Transverse colon (tissue), 4 donors: ENCODE measurements around the gene RHAG. TPM values are rescaled to one million over a fixed set of nuclear protein-coding genes. Genes with fewer than 3 reads are reported as not detected.

Experiments used
- DNase-seq: peaks from one replicate; pipeline ENCODE4 v3.0.0-alpha.2; 2019
- H3K27ac ChIP-seq, 4 donors: fragments of 200-600 bp; sonication (generic); 2 replicates each; pipeline ENCODE4 v1.5.1; 2016 to 2018; ENCODE audit warnings: inconsistent platforms in 4 of 4
- H3K27me3 ChIP-seq: fragments of 200-600 bp; sonication (generic); 2 replicates; pipeline ENCODE4 v1.5.1; 2017; ENCODE audit warnings: inconsistent platforms
- H3K36me3 ChIP-seq, 4 donors: fragments of 200-600 bp; sonication (generic); 2 replicates each; pipeline ENCODE4 v1.5.1; 2017 to 2019; ENCODE audit warnings: inconsistent platforms in 4 of 4
- H3K4me1 ChIP-seq, 4 donors: fragments of 200-600 bp; sonication (generic); 2 replicates each; pipeline ENCODE4 v1.5.1; 2017 to 2020; ENCODE audit warnings: inconsistent platforms in 4 of 4
- H3K4me3 ChIP-seq, 4 donors: fragments of 200-600 bp; sonication (generic); 1 replicate in 1 of 4; 2 replicates in 3 of 4; pipeline versions ENCODE4 v1.5.1 to v1.6.1; 2017 to 2019; ENCODE audit warnings: inconsistent platforms in 4 of 4
- H3K9me3 ChIP-seq, 2 donors: fragments of 200-600 bp; sonication (generic); 2 replicates each; pipeline ENCODE4 v1.5.1; 2017 to 2019; ENCODE audit warnings: inconsistent platforms in 2 of 2
- EP300 ChIP-seq: sonication (generic); formaldehyde crosslinking; IDR thresholded peaks from one replicate; pipeline ENCODE4 v1.6.1; 2017; ENCODE audit warnings: antibody characterized with exemption, low read depth
- POLR2A ChIP-seq: fragments of 450-650 bp; IDR thresholded peaks from one replicate; pipeline ENCODE4 v1.6.1; 2016; ENCODE audit warnings: antibody characterized with exemption, mild to moderate bottlenecking, moderate library complexity
- POLR2AphosphoS5 ChIP-seq, 3 donors: sonication (generic); formaldehyde crosslinking; IDR thresholded peaks; one replicate each; pipeline ENCODE4 v1.6.1; 2016; ENCODE audit warnings: antibody characterized with exemption in 3 of 3
- WGBS, 2 donors: methylation state at CpG; one replicate each; pipeline ENCODE4 v1.1.5; 2018; ENCODE audit warnings: low coverage in 1 of 2; 5-methylcytosine and 5-hydroxymethylcytosine counted together
- in situ Hi-C, 4 donors: fragments of 200-750 bp; cut with MboI; loops; one replicate each; pipeline versions ENCODE4 v1.15.0 to v1.15.1; 2017; ENCODE audit warnings: low sequenced_read_pairs in 3 of 4, low pct_ligation_motif_present in 1 of 4, low pct_unique_long_range_greater_than_20kb in 1 of 4
- intact Hi-C: fragments of 100-400 bp; cut with DNase I; formaldehyde crosslinking; loops from one replicate; pipeline ENCODE4 v1.15.1; 2023; ENCODE audit warnings: low total_unique reads
- total RNA-seq, 4 donors: library from RNA; depleted of rRNA; stranded (reverse); fragments of >200 nt; gene quantifications; one replicate each; pipeline ENCODE4 v1.1.0, GENCODE V29; 2016
- TF ChIP-seq, protein P1 (sequence below), 5 experiments: fragments of 200-600 bp in 3 of 5; fragments of 450-650 bp in 2 of 5; sonication (generic) in 3 of 5; IDR thresholded peaks; 1 replicate in 2 of 5; 2 replicates in 3 of 5; pipeline ENCODE4 v1.5.1; 2016 to 2017; ENCODE audit warnings: antibody characterized with exemption in 5 of 5, inconsistent platforms in 3 of 5, mild to moderate bottlenecking in 2 of 5, moderate library complexity in 1 of 5

RHAG gene
- total RNA-seq, 4 donors from 2014 or later, result 0.64 TPM; not detected in 3

DNA sequence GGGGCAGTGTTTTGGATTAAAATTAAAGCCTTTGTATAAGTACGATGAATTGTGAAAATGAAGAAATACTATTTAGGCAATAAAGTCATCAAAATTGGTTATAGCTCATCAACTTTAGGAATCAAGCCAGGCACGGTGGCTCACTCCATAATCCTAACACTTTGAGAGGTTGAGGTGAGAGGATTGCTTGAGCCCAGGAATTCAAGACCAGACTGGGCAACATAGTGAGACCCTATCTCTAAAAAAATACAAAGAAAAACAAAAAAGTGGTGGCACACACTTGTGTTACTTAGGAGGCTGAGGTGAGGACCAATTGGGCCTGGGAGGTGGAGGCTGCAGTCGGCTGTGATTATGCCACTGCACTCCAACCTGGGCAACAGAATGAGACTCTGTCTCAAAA, 8.5 kb upstream of the RHAG start:
- Histone ChIP-seq H3K36me3 (no peaks in the 10 kb centered on the region), H3K9me3 (no peaks in the 10 kb centered on the region), H3K27me3 (no peaks in the 10 kb centered on the region), H3K27ac (no peak overlapping the region), H3K4me3 (no peak overlapping the region), H3K4me1 (no peaks in the 10 kb centered on the region)
- DNase-seq, result no peak
- in situ Hi-C loops (no loop called here), intact Hi-C loops (no loop called here)
- 71 to 72% methylated on average over 3 of the region's 3 CpGs for WGBS, 2 donors
- TF ChIP-seq POLR2A (no peak), EP300 (no peak), POLR2AphosphoS5 (IDR thresholded peaks at IDR 0.05) (no peak)
- TF ChIP-seq, protein P1, sequence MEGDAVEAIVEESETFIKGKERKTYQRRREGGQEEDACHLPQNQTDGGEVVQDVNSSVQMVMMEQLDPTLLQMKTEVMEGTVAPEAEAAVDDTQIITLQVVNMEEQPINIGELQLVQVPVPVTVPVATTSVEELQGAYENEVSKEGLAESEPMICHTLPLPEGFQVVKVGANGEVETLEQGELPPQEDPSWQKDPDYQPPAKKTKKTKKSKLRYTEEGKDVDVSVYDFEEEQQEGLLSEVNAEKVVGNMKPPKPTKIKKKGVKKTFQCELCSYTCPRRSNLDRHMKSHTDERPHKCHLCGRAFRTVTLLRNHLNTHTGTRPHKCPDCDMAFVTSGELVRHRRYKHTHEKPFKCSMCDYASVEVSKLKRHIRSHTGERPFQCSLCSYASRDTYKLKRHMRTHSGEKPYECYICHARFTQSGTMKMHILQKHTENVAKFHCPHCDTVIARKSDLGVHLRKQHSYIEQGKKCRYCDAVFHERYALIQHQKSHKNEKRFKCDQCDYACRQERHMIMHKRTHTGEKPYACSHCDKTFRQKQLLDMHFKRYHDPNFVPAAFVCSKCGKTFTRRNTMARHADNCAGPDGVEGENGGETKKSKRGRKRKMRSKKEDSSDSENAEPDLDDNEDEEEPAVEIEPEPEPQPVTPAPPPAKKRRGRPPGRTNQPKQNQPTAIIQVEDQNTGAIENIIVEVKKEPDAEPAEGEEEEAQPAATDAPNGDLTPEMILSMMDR (IDR thresholded peaks at IDR 0.05), result no peak

DNA sequence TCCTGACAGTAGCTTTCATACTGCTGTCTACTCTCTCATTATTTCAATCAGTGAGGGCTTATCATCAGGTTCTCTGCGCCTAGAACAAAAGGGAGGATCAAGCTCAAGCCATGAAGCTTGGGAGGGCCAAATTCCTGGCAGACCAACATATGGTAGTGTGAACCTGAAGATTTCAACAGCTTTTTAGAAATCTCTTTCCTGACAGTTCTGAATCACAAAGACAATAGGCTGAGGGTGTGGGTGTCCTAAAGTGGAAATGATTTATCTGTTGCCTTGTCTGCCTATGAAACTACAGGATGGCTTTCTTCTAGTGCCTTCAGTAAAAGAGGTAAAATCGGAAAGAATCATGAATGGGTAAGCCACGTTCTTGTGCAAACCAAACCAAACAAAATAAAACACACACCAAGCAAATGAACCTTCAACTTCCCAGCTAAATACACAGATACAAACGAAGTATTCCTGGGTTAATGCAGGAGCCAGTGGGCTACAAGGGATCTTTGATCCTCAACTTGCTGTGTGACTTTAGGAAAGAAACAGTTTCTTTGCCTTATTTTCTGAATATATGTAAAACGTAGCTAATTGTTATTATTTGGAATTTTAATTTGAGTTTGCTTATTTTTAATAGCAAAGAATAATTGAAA, 2.7 kb upstream of the RHAG start:
- intact Hi-C loops (no loop called here), in situ Hi-C loops (no loop called here)
- Histone ChIP-seq H3K9me3 (no peaks in the 10 kb centered on the region), H3K27ac (no peak overlapping the region), H3K4me3 (no peak overlapping the region), H3K4me1 (no peaks in the 10 kb centered on the region), H3K36me3 (no peaks in the 10 kb centered on the region), H3K27me3 (no peaks in the 10 kb centered on the region)
- DNase-seq, result no peak
- WGBS, 2 donors, result 53 to 64% methylated on average over 5 of the region's 5 CpGs
- TF ChIP-seq EP300 (no peak), POLR2A (no peak), POLR2AphosphoS5 (IDR thresholded peaks at IDR 0.05) (no peak)
- TF ChIP-seq, protein P1 (IDR thresholded peaks at IDR 0.05), result no peak

DNA sequence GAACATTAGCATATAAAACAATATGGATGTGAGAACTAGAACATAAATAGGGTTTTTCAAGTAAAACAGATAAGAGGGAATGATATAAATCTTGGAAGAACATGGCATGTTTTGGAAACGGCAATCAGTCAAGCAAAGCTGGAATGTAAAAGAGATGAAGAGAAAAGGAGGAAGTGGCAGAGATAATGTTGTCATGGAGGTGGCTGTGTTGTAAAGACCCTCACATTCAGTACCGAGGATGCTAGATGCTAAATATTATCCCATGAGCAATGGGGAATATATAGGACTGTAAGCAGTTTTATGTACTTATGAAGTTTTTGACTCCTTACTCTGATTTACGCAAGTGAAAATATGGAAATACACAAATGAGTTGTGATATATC, 702 bp upstream of the RHAG start:
- WGBS, 2 donors, result 59 to 62% methylated on average over 3 of the region's 3 CpGs
- no peak overlapping the region for H3K27ac ChIP-seq
- intact Hi-C loops (no loop called here), in situ Hi-C loops (no loop called here)
- H3K4me3 ChIP-seq, result no peak overlapping the region
- no peaks in the 10 kb centered on the region for H3K27me3 ChIP-seq
- no peaks in the 10 kb centered on the region for H3K4me1 ChIP-seq
- H3K36me3 ChIP-seq, result no peaks in the 10 kb centered on the region
- DNase-seq, result no peak
- TF ChIP-seq, protein P1 (IDR thresholded peaks at IDR 0.05), result no peak
- TF ChIP-seq EP300, result no peak
- no peak for TF ChIP-seq POLR2A
- no peak for TF ChIP-seq POLR2AphosphoS5 (IDR thresholded peaks at IDR 0.05)
- H3K9me3 ChIP-seq, result no peaks in the 10 kb centered on the region

DNA sequence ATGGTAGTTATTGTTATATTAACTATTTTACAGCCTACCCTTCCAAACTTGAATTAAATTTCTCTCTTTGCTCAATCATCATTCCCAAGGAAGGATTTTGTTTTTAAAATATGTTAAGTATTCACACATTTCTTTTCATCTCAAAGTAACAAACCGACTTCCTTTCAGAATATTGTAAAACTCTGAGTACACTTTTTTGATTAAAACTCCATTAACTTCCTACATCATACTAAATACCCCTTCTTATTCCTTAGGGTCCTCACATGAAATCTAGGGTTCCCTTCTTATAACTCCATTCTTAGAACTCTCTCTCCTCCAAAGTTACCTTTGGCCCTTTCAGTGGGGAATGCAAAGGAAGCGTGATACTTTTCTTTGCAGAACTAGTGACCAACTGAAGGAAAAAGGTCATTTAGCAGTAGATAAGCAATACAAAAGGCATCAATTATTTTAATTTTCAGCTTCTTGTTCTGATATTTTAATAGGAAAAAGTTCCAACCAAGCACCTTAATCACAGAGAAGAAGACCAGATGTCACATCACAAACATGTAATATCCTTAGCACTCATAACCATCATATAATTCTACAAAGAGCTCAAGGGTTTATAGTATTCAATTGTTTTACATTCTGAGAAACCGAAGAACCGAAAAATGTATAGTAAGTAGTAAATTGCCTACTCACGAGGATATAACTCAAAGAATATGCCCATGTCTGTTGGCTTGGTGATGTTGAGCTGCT, 494 bp downstream of the RHAG start:
- TF ChIP-seq POLR2A (no peak), POLR2AphosphoS5 (IDR thresholded peaks at IDR 0.05) (no peak), EP300 (no peak)
- TF ChIP-seq, protein P1 (IDR thresholded peaks at IDR 0.05), result no peak
- DNase-seq, result no peak
- in situ Hi-C loops (no loop called here), intact Hi-C loops (no loop called here)
- Histone ChIP-seq H3K4me3 (no peak overlapping the region), H3K9me3 (no peaks in the 10 kb centered on the region), H3K4me1 (no peaks in the 10 kb centered on the region), H3K36me3 (no peaks in the 10 kb centered on the region), H3K27ac (no peak overlapping the region), H3K27me3 (no peaks in the 10 kb centered on the region)
- WGBS, 2 donors, result 78 to 83% methylated on average over 5 of the region's 5 CpGs
